Cardiac fibroblast (primary cell): ENCODE results near the gene VASN.
"Not testable (repeated sequence)": the region's sequence is repeated elsewhere in the genome, so short reads cannot be mapped to it uniquely, and the experiment has no call there.

Experiments
- DNase-seq, 2 donors: peaks; one replicate each; pipeline versions ENCODE4 v3.0.0 to v3.0.0-alpha.2; 2010; ENCODE audit warnings: low read depth in 2 of 2
- H3K4me3 ChIP-seq, 2 donors: replicated peaks in 1 of 2; 1 replicate in 1 of 2; 2 replicates in 1 of 2; pipeline ENCODE4 v1.5.1; 2011; ENCODE audit warnings: low read depth in 2 of 2, low read length in 2 of 2, mild to moderate bottlenecking in 2 of 2, moderate library complexity in 1 of 2
- CTCF ChIP-seq: IDR thresholded peaks from one replicate; pipeline ENCODE4 v1.5.1; 2011; ENCODE audit warnings: low read depth, mild to moderate bottlenecking, low read length, inconsistent platforms

VASN gene

GRCh38 chr16:4332623-4333307 is 38.9 kb upstream of the VASN start:
- no peak for DNase-seq
- no peak for TF ChIP-seq CTCF
- no peak overlapping the region for H3K4me3 ChIP-seq

- TF ChIP-seq CTCF = no peak
- no peak for DNase-seq
- no peak overlapping the region for H3K4me3 ChIP-seq
Measured at GRCh38 chr16:4333308-4333638, 38.4 kb upstream of the VASN start.

- DNase-seq, H3K4me3 ChIP-seq: not testable (repeated sequence)
Measured at GRCh38 chr16:4333714-4334113, 37.9 kb upstream of the VASN start.

- DNase-seq = no peak
- no peak for TF ChIP-seq CTCF
- no peak overlapping the region for H3K4me3 ChIP-seq
Measured at GRCh38 chr16:4334724-4335495, 36.7 kb upstream of the VASN start.

GRCh38 chr16:4336701-4337539 is 34.7 kb upstream of the VASN start:
- TF ChIP-seq CTCF = no peak
- no peak overlapping the region for H3K4me3 ChIP-seq
- no peak for DNase-seq

- no peak for DNase-seq
- no peak overlapping the region for H3K4me3 ChIP-seq
- TF ChIP-seq CTCF = no peak
Measured at GRCh38 chr16:4337540-4338088, 34.0 kb upstream of the VASN start.
